HCT116 (cell line): ENCODE data around the gene CFAP47. TPM values are rescaled to one million over a fixed set of nuclear protein-coding genes. Genes with fewer than 3 reads are reported as not detected.

Source experiments
- ATAC-seq: fragments of 200-7000 bp; cut with Tn5 transposase; 2 replicates; pipeline ENCODE4 v1.9.1; 2020; ENCODE audit warnings: mild to moderate bottlenecking, moderate library complexity
- BruUV-seq: library from RNA; stranded (reverse); fragments of 400-500 nt; replicated peaks from 2 replicates; lab custom pipeline; 2021; lab: Mats Ljungman, UMichigan
- CTCF ChIA-PET: fragments of 300-600 bp; sonication (Branson Sonifier 250); formaldehyde crosslinking; loops from one replicate; lab custom pipeline; 2021; ENCODE audit warnings: antibody characterized with exemption; lab: Charles Lee
- POLR2A ChIA-PET: fragments of 300-600, 350-600 bp; sonication (Branson Sonifier 250); formaldehyde crosslinking; loops from one replicate; lab custom pipeline; 2021; ENCODE audit warnings: antibody characterized with exemption; lab: Charles Lee
- RAD21 ChIA-PET, 2 experiments: fragments of 300-600 bp; sonication (Branson Sonifier 250); formaldehyde crosslinking; loops; one replicate each; lab custom pipeline; 2023; ENCODE audit warnings: low total read pairs in 2 of 2; ENCODE audit not compliant: uncharacterized antibody in 2 of 2, unreplicated experiment in 2 of 2, low non-redundant PET in 1 of 2; lab: Charles Lee
- DNase-seq: peaks from one replicate; pipeline ENCODE4 v3.0.0-alpha.2; 2010; ENCODE audit warnings: low read depth, low spot score
- H2AFZ ChIP-seq: fragments of 200-600 bp; shearing (Covaris generic), sonication (generic); 2 replicates; pipeline ENCODE4 v1.6.1; 2017; ENCODE audit warnings: low read depth, mixed run types, mixed read lengths, antibody characterized with exemption, low read length; ENCODE audit not compliant: poor library complexity, severe bottlenecking
- H3K27ac ChIP-seq: 2 replicates; pipeline ENCODE4 v1.5.1; 2012; ENCODE audit warnings: low read depth, low read length
- H3K27me3 ChIP-seq: fragments of 200-600 bp; sonication (generic); 2 replicates; pipeline ENCODE4 v1.6.1; 2016; ENCODE audit warnings: mixed run types, low read length, mixed read lengths; ENCODE audit not compliant: insufficient read depth
- H3K36me3 ChIP-seq, 2 experiments: fragments of 200-500 bp in 1 of 2; fragments of 200-600 bp in 1 of 2; sonication (Bioruptor generic) in 1 of 2; sonication (generic) in 1 of 2; 2 replicates each; pipeline versions ENCODE4 v1.5.1 to v1.6.1; 2014 to 2016; ENCODE audit warnings: low read length in 2 of 2, inconsistent platforms in 1 of 2, mixed read lengths in 1 of 2, mixed run types in 1 of 2; ENCODE audit not compliant: insufficient read depth in 2 of 2, control insufficient read depth in 1 of 2
- H3K4me1 ChIP-seq, 2 experiments: fragments of 200-600 bp in 1 of 2; sonication (generic) in 1 of 2; 2 replicates each; pipeline versions ENCODE4 v1.5.1 to v1.6.1; 2012 to 2017; ENCODE audit warnings: low read length in 2 of 2, inconsistent platforms in 1 of 2, mild to moderate bottlenecking in 1 of 2, mixed read lengths in 1 of 2, mixed run types in 1 of 2, moderate library complexity in 1 of 2; ENCODE audit not compliant: insufficient read depth in 2 of 2, control insufficient read depth in 1 of 2
- H3K4me2 ChIP-seq: fragments of 200-600 bp; sonication (generic); 2 replicates; pipeline ENCODE4 v1.6.1; 2017; ENCODE audit warnings: mixed run types, low read length, mixed read lengths
- H3K4me3 ChIP-seq, 2 experiments: fragments of 200-600 bp in 1 of 2; sonication (generic) in 1 of 2; replicated peaks in 1 of 2; 2 replicates each; pipeline ENCODE4 v1.5.1; 2011 to 2016; ENCODE audit warnings: low read length in 2 of 2, control low read depth in 1 of 2, low read depth in 1 of 2, mild to moderate bottlenecking in 1 of 2, mixed read lengths in 1 of 2, mixed run types in 1 of 2
- H3K79me2 ChIP-seq: fragments of 200-600 bp; sonication (generic); 2 replicates; pipeline ENCODE4 v1.6.1; 2017; ENCODE audit warnings: mild to moderate bottlenecking, mixed run types, low read length, moderate library complexity, mixed read lengths; ENCODE audit not compliant: insufficient read depth
- H3K9ac ChIP-seq: fragments of 200-600 bp; sonication (generic); 2 replicates; pipeline ENCODE4 v1.6.1; 2016; ENCODE audit warnings: low read length, mixed read lengths
- H3K9me2 ChIP-seq: fragments of 200-600 bp; sonication (generic), shearing (Covaris generic); 2 replicates; pipeline ENCODE4 v1.6.1; 2017; ENCODE audit warnings: mixed run types, mild to moderate bottlenecking, moderate library complexity; ENCODE audit not compliant: insufficient read depth
- H3K9me3 ChIP-seq, 2 experiments: fragments of 200-500 bp in 1 of 2; fragments of 200-600 bp in 1 of 2; sonication (Bioruptor generic) in 1 of 2; sonication (generic) in 1 of 2; 2 replicates each; pipeline ENCODE4 v1.6.1; 2014 to 2017; ENCODE audit warnings: low read length in 2 of 2, mixed read lengths in 2 of 2, inconsistent platforms in 1 of 2, low read depth in 1 of 2, mild to moderate bottlenecking in 1 of 2, mixed run types in 1 of 2, moderate library complexity in 1 of 2; ENCODE audit not compliant: control insufficient read depth in 1 of 2, insufficient read depth in 1 of 2
- H4K20me1 ChIP-seq: fragments of 200-600 bp; sonication (generic), shearing (Covaris generic); 2 replicates; pipeline ENCODE4 v1.6.1; 2017; ENCODE audit warnings: mixed run types, mild to moderate bottlenecking, moderate library complexity; ENCODE audit not compliant: insufficient read depth
- EGR1 ChIP-seq: IDR thresholded peaks from 2 replicates; pipeline ENCODE4 v1.6.1; 2012; ENCODE audit warnings: low read depth
- ELF1 ChIP-seq: IDR thresholded peaks from 2 replicates; pipeline ENCODE4 v1.6.1; 2012; ENCODE audit warnings: low read depth, borderline replicate concordance
- EZH2phosphoT487 ChIP-seq: fragments of 200-600 bp; IDR thresholded peaks from 2 replicates; pipeline ENCODE4 v1.6.1; 2018; ENCODE audit warnings: antibody characterized with exemption, borderline replicate concordance
- JUND ChIP-seq: IDR thresholded peaks from 2 replicates; pipeline ENCODE4 v1.6.1; 2012
- POLR2AphosphoS5 ChIP-seq: IDR thresholded peaks from 2 replicates; pipeline ENCODE4 v1.6.1; 2011; ENCODE audit warnings: mild to moderate bottlenecking, low read depth, low read length, moderate library complexity
- RAD21 ChIP-seq: IDR thresholded peaks from 2 replicates; pipeline ENCODE4 v1.6.1; 2012; ENCODE audit warnings: low read depth, mild to moderate bottlenecking
- SIN3A ChIP-seq: IDR thresholded peaks from 2 replicates; pipeline ENCODE4 v1.6.1; 2012; ENCODE audit warnings: low read depth
- SP1 ChIP-seq: IDR thresholded peaks from 2 replicates; pipeline ENCODE4 v1.6.1; 2012; ENCODE audit warnings: low read depth
- TCF7L2 ChIP-seq: IDR thresholded peaks from 2 replicates; pipeline ENCODE4 v1.7.0; 2011; ENCODE audit warnings: borderline replicate concordance, inconsistent platforms; ENCODE audit not compliant: insufficient read depth, insufficient read length; ENCODE audit errors: extremely low read depth
- ZFX ChIP-seq: fragments of 450-650 bp; IDR thresholded peaks from 2 replicates; pipeline ENCODE4 v1.6.1; 2017
- ZNF274 ChIP-seq: fragments of 200-500 bp; sonication (Bioruptor generic); IDR thresholded peaks from 2 replicates; pipeline ENCODE4 v1.6.1; 2014; ENCODE audit warnings: mild to moderate bottlenecking, low read depth, low read length, inconsistent platforms
- intact Hi-C: fragments of 100-400 bp; cut with micrococcal nuclease; formaldehyde crosslinking; loops from 2 replicates; pipeline ENCODE4 v1.10.0; 2022
- total RNA-seq: library from RNA; stranded (reverse); gene quantifications from one replicate; pipeline ENCODE4 v1.2.1, GENCODE V29; 2021; ENCODE audit not compliant: unreplicated experiment
- TF ChIP-seq, protein P1 (sequence below): IDR thresholded peaks from 2 replicates; pipeline ENCODE4 v1.6.1; 2012
- TF ChIP-seq, protein P2 (sequence below): IDR thresholded peaks from 2 replicates; pipeline ENCODE4 v1.6.1; 2012; ENCODE audit warnings: low read depth
- TF ChIP-seq, protein P3 (sequence below), 3 experiments: fragments of 200-600 bp in 1 of 3; sonication (generic) in 1 of 3; IDR thresholded peaks in 2 of 3; conservative IDR thresholded peaks in 1 of 3; 2 replicates each; pipeline ENCODE4 v1.5.1; 2012 to 2017; ENCODE audit warnings: low read depth in 2 of 3, low read length in 2 of 3, antibody characterized with exemption in 1 of 3, borderline replicate concordance in 1 of 3, control low read depth in 1 of 3, mild to moderate bottlenecking in 1 of 3, mixed read lengths in 1 of 3, mixed run types in 1 of 3, moderate library complexity in 1 of 3; ENCODE audit not compliant: insufficient read depth in 1 of 3

CFAP47 gene
- total RNA-seq, 1 experiment from 2014 or later, result not detected

DNA sequence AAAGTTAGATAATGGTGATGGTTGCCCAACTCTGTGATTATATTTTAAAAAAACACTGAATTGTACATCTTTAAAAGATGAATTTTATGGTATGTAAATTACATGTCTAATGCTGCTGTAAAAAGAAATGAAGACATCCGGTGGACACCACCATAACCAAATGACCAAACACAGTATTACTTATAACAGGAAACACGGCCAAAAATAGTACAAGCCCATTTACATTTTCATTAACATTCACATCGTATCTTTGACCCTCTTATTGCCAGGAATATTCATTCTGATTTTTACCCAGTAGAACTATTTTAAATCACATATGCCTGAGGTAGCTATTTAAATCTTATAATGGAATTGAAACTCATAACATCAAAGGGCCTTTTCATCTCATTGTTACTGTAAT, 143.2 kb downstream of the CFAP47 start:
- ChIA-PET POLR2A (no interaction called here), CTCF (no interaction called here), RAD21 (no interaction called here)
- BruUV-seq, result no TSS peak
- no peak overlapping the region for H3K4me3 ChIP-seq
- H3K27ac ChIP-seq, result no peak overlapping the region
- no peak for TF ChIP-seq EGR1
- no peak for TF ChIP-seq EZH2phosphoT487
- no peak for TF ChIP-seq ZFX
- TF ChIP-seq RAD21, result no peak
- TF ChIP-seq, protein P1, sequence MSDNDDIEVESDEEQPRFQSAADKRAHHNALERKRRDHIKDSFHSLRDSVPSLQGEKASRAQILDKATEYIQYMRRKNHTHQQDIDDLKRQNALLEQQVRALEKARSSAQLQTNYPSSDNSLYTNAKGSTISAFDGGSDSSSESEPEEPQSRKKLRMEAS, result no peak
- TF ChIP-seq, protein P2, sequence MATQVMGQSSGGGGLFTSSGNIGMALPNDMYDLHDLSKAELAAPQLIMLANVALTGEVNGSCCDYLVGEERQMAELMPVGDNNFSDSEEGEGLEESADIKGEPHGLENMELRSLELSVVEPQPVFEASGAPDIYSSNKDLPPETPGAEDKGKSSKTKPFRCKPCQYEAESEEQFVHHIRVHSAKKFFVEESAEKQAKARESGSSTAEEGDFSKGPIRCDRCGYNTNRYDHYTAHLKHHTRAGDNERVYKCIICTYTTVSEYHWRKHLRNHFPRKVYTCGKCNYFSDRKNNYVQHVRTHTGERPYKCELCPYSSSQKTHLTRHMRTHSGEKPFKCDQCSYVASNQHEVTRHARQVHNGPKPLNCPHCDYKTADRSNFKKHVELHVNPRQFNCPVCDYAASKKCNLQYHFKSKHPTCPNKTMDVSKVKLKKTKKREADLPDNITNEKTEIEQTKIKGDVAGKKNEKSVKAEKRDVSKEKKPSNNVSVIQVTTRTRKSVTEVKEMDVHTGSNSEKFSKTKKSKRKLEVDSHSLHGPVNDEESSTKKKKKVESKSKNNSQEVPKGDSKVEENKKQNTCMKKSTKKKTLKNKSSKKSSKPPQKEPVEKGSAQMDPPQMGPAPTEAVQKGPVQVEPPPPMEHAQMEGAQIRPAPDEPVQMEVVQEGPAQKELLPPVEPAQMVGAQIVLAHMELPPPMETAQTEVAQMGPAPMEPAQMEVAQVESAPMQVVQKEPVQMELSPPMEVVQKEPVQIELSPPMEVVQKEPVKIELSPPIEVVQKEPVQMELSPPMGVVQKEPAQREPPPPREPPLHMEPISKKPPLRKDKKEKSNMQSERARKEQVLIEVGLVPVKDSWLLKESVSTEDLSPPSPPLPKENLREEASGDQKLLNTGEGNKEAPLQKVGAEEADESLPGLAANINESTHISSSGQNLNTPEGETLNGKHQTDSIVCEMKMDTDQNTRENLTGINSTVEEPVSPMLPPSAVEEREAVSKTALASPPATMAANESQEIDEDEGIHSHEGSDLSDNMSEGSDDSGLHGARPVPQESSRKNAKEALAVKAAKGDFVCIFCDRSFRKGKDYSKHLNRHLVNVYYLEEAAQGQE, result no peak
- no peak for TF ChIP-seq POLR2AphosphoS5
- TF ChIP-seq, protein P3, sequence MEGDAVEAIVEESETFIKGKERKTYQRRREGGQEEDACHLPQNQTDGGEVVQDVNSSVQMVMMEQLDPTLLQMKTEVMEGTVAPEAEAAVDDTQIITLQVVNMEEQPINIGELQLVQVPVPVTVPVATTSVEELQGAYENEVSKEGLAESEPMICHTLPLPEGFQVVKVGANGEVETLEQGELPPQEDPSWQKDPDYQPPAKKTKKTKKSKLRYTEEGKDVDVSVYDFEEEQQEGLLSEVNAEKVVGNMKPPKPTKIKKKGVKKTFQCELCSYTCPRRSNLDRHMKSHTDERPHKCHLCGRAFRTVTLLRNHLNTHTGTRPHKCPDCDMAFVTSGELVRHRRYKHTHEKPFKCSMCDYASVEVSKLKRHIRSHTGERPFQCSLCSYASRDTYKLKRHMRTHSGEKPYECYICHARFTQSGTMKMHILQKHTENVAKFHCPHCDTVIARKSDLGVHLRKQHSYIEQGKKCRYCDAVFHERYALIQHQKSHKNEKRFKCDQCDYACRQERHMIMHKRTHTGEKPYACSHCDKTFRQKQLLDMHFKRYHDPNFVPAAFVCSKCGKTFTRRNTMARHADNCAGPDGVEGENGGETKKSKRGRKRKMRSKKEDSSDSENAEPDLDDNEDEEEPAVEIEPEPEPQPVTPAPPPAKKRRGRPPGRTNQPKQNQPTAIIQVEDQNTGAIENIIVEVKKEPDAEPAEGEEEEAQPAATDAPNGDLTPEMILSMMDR (IDR thresholded peaks at IDR 0.05 in 2 of 3, conservative IDR thresholded peaks at IDR 0.05 in 1 of 3; ENCODE audit: borderline replicate concordance in 1 of 3, insufficient read depth in 1 of 3, low read depth in 2 of 3, low read length in 2 of 3), result no peak
- no peak for TF ChIP-seq ZNF274
- TF ChIP-seq TCF7L2, result no peak
- no peak for TF ChIP-seq ELF1
- no peak for TF ChIP-seq SIN3A
- TF ChIP-seq SP1, result no peak
- TF ChIP-seq JUND, result no peak
- H4K20me1 ChIP-seq, result no peaks in the 10 kb centered on the region
- H3K27me3 ChIP-seq, result no peaks in the 10 kb centered on the region
- intact Hi-C loops, result no loop called here
- H3K79me2 ChIP-seq, result no peaks in the 10 kb centered on the region
- H3K9me3 ChIP-seq, result no peaks in the 10 kb centered on the region
- no peak overlapping the region for H2AFZ ChIP-seq
- ATAC-seq (no peak), DNase-seq (no peak)
- H3K9ac ChIP-seq, result no peak overlapping the region
- H3K36me3 ChIP-seq, result no peaks in the 10 kb centered on the region
- H3K4me2 ChIP-seq, result no peak overlapping the region
- H3K9me2 ChIP-seq, result no peaks in the 10 kb centered on the region
- H3K4me1 ChIP-seq, result no peaks in the 10 kb centered on the region
